Left lung (tissue), 10 donors: ENCODE results near the gene MERTK. TPM values are rescaled to one million over a fixed set of nuclear protein-coding genes. Genes with fewer than 3 reads are reported as not detected.

ENCODE experiments used
- ATAC-seq: fragments of 200-7000 bp; cut with Tn5 transposase; one replicate; pipeline ENCODE4 v1.9.1; 2020; ENCODE audit warnings: moderate library complexity
- DNase-seq, 4 donors: peaks; one replicate each; pipeline ENCODE4 v3.0.0-alpha.2; 2013 to 2020
- H3K27ac ChIP-seq, 2 donors: fragments of 200-600 bp; sonication (generic) in 1 of 2; one replicate each; pipeline versions ENCODE4 v1.5.0 to v1.8.0; 2020 to 2021
- H3K27me3 ChIP-seq, 2 donors: fragments of 200-600 bp; sonication (generic) in 1 of 2; one replicate each; pipeline versions ENCODE4 v1.5.0 to v1.8.0; 2020 to 2021
- H3K36me3 ChIP-seq, 2 donors: fragments of 200-600 bp; sonication (generic) in 1 of 2; one replicate each; pipeline versions ENCODE4 v1.5.0 to v1.8.0; 2020 to 2021
- H3K4me1 ChIP-seq, 2 donors: fragments of 200-600 bp; one replicate each; pipeline ENCODE4 v1.8.0; 2021
- H3K4me3 ChIP-seq, 2 donors: fragments of 200-600 bp; sonication (generic) in 1 of 2; one replicate each; pipeline versions ENCODE4 v1.5.0 to v1.8.0; 2020 to 2021; ENCODE audit warnings: mild to moderate bottlenecking in 1 of 2
- H3K9me3 ChIP-seq, 2 donors: fragments of 200-600 bp; sonication (generic) in 1 of 2; one replicate each; pipeline versions ENCODE4 v1.5.0 to v1.8.0; 2020 to 2021
- CTCF ChIP-seq, 2 donors: fragments of 200-600 bp; sonication (generic) in 1 of 2; IDR thresholded peaks; one replicate each; pipeline versions ENCODE4 v1.5.0 to v1.8.0; 2021; ENCODE audit warnings: antibody characterized with exemption in 2 of 2
- intact Hi-C, 2 donors: fragments of 100-400 bp; cut with DNase I; formaldehyde crosslinking; loops; one replicate each; pipeline versions ENCODE4 v1.11.2 to v1.14.2; 2022
- polyA plus RNA-seq, 6 donors: library from polyadenylated mRNA; unstranded; fragments of 120-200 nt; gene quantifications; one replicate each; pipeline ENCODE4 v1.2.1, GENCODE V29; 2013; ENCODE audit not compliant: insufficient read length in 6 of 6
- total RNA-seq, 2 donors: library from RNA; stranded (reverse); fragmentation: NEBNext Ultra II Directional; extraction: Animal tissue kit (Norgen Biotek cat#: 25700); gene quantifications; one replicate each; pipeline ENCODE4 v1.2.1, GENCODE V29; 2021
- donor health status: DM: no; HTN: yes; CAD: no.
- donor health status: DM: no; HTN: no; CAD: no.

MERTK gene
- total and polyA plus RNA-seq, 8 donors = 15.3 to 42.8 (median 19.8) TPM

- DNase-seq = no peak
- no peaks in the 10 kb centered on the region for H3K27me3 ChIP-seq
- no peak overlapping the region for H3K27ac ChIP-seq
- H3K4me1 ChIP-seq = peaks cover 0 to 19% of the 10 kb centered on the region in 2 donors
- intact Hi-C loops = no loop called here
- H3K4me3 ChIP-seq = no peak overlapping the region
- H3K9me3 ChIP-seq = no peaks in the 10 kb centered on the region
- no peak for ATAC-seq
- peaks cover 0 to 49% of the 10 kb centered on the region in 2 donors for H3K36me3 ChIP-seq
- TF ChIP-seq CTCF (IDR thresholded peaks at IDR 0.05) = no peak
Observed at GRCh38 chr2:112023707-112024106, 125.3 kb downstream of the MERTK start.

GRCh38 chr2:112024231-112024630 lies 125.8 kb downstream of the MERTK start:
- H3K9me3 ChIP-seq = no peaks in the 10 kb centered on the region
- intact Hi-C loops = no loop called here

GRCh38 chr2:112024896-112025491 lies 126.6 kb downstream of the MERTK start:
- Histone ChIP-seq H3K27ac (no peak overlapping the region), H3K4me3 (no peak overlapping the region), H3K27me3 (no peaks in the 10 kb centered on the region), H3K36me3 (peaks cover 0 to 51% of the 10 kb centered on the region in 2 donors), H3K9me3 (no peaks in the 10 kb centered on the region), H3K4me1 (peaks cover 0 to 19% of the 10 kb centered on the region in 2 donors)
- ATAC-seq (no peak), DNase-seq (no peak)
- TF ChIP-seq CTCF (IDR thresholded peaks at IDR 0.05) = no peak
- intact Hi-C loops = no loop called here

More at GRCh38 chr2:112024231-112024630, 125.8 kb downstream of the MERTK start:
- Histone ChIP-seq H3K27me3 (no peaks in the 10 kb centered on the region), H3K4me1 (peaks cover 0 to 19% of the 10 kb centered on the region in 2 donors), H3K4me3 (no peak overlapping the region), H3K27ac (no peak overlapping the region), H3K36me3 (peaks cover 0 to 51% of the 10 kb centered on the region in 2 donors)
- ATAC-seq (no peak), DNase-seq (no peak)
- TF ChIP-seq CTCF (IDR thresholded peaks at IDR 0.05) = no peak

- DNase-seq (peak in 1 of 4 donors; percentile 43), ATAC-seq (no peak)
- TF ChIP-seq CTCF (IDR thresholded peaks at IDR 0.05) = no peak
- H3K9me3 ChIP-seq = no peaks in the 10 kb centered on the region
- no peak overlapping the region for H3K4me3 ChIP-seq
- no peaks in the 10 kb centered on the region for H3K27me3 ChIP-seq
- intact Hi-C loops = no loop called here
- H3K27ac ChIP-seq = no peak overlapping the region
- peaks cover 0 to 23% of the 10 kb centered on the region in 2 donors for H3K4me1 ChIP-seq
- H3K36me3 ChIP-seq = peaks cover 0 to 41% of the 10 kb centered on the region in 2 donors
Observed at GRCh38 chr2:112026509-112026908, 128.1 kb downstream of the MERTK start.

GRCh38 chr2:112027767-112028166 lies 129.4 kb downstream of the MERTK start:
- H3K27me3 ChIP-seq = no peaks in the 10 kb centered on the region
- no peak for TF ChIP-seq CTCF (IDR thresholded peaks at IDR 0.05)
- H3K36me3 ChIP-seq = peaks cover 0 to 32% of the 10 kb centered on the region in 2 donors
- H3K9me3 ChIP-seq = no peaks in the 10 kb centered on the region
- intact Hi-C loops = no loop called here
- ATAC-seq = no peak
- H3K27ac ChIP-seq = no peak overlapping the region
- DNase-seq = no peak
- H3K4me3 ChIP-seq = no peak overlapping the region
- peaks cover 5 to 34% of the 10 kb centered on the region in 2 donors for H3K4me1 ChIP-seq
